HepG2 (cell line): ENCODE results near the gene CAMKV. TPM values are rescaled to one million over a fixed set of nuclear protein-coding genes. Genes with fewer than 3 reads are reported as not detected.

ENCODE experiments used
- ATAC-seq: fragments of 200-7000 bp; cut with Tn5 transposase; 3 replicates; pipeline ENCODE4 v1.9.1; 2020; ENCODE audit warnings: mild to moderate bottlenecking, moderate library complexity
- BruUV-seq: library from RNA; stranded (reverse); fragments of 400-500 nt; replicated peaks from 2 replicates; lab custom pipeline; 2021; lab: Mats Ljungman, UMichigan
- CTCF ChIA-PET: fragments of 300-600 bp; formaldehyde crosslinking; extraction: SDS; loops from one replicate; lab custom pipeline; 2021; ENCODE audit warnings: low total read pairs, inconsistent platforms, low intra/inter-chr PET ratio; lab: Yijun Ruan, JAX
- POLR2A ChIA-PET: fragments of 350-600 bp; sonication (Branson Sonifier 250); formaldehyde crosslinking; loops from one replicate; lab custom pipeline; 2020; ENCODE audit warnings: antibody characterized with exemption, inconsistent platforms; lab: Yijun Ruan, JAX
- DNase-seq: peaks from one replicate; pipeline ENCODE4 v3.0.0-alpha.2; 2015; ENCODE audit warnings: low spot score
- FAIRE-seq: peaks from 3 replicates; lab custom pipeline; 2011; peaks lifted over from hg19 to GRCh38; lab: Jason Lieb, UNC
- H2AFZ ChIP-seq: one replicate; pipeline ENCODE4 v1.6.1; 2011; ENCODE audit warnings: low read length, inconsistent platforms
- H3K27ac ChIP-seq: fragments of 300-600 bp; 3 replicates; pipeline ENCODE4 v1.8.0; 2011; ENCODE audit warnings: mixed run types, mild to moderate bottlenecking, mixed read lengths, low read length, inconsistent platforms; ENCODE audit not compliant: insufficient read depth; ENCODE audit errors: extremely low read length
- H3K27me3 ChIP-seq, 2 experiments: fragments of 200-600 bp in 1 of 2; 2 replicates in 1 of 2; 3 replicates in 1 of 2; pipeline versions ENCODE4 v1.6.0 to v1.8.0; 2011; ENCODE audit warnings: low read length in 2 of 2, mild to moderate bottlenecking in 2 of 2, moderate library complexity in 2 of 2, inconsistent platforms in 1 of 2; ENCODE audit not compliant: insufficient read depth in 2 of 2, control insufficient read depth in 1 of 2
- H3K36me3 ChIP-seq, 2 experiments: fragments of 200-600 bp in 1 of 2; replicated peaks in 1 of 2; 2 replicates in 1 of 2; 3 replicates in 1 of 2; pipeline versions ENCODE4 v1.5.1 to v1.8.0; 2011; ENCODE audit warnings: low read length in 2 of 2, inconsistent platforms in 1 of 2; ENCODE audit not compliant: insufficient read depth in 2 of 2, control insufficient read depth in 1 of 2
- H3K4me1 ChIP-seq: 2 replicates; pipeline ENCODE4 v1.5.1; 2012; ENCODE audit warnings: low read length, inconsistent platforms; ENCODE audit not compliant: insufficient read depth
- H3K4me2 ChIP-seq: 2 replicates; pipeline ENCODE4 v1.6.0; 2011; ENCODE audit warnings: low read depth, low read length, inconsistent platforms
- H3K4me3 ChIP-seq, 3 experiments: fragments of 200-600 bp in 1 of 3; sonication (generic), shearing (Covaris generic) in 1 of 3; replicated peaks in 1 of 3; 2 replicates each; pipeline ENCODE4 v1.5.1; 2011 to 2016; ENCODE audit warnings: low read length in 3 of 3, inconsistent platforms in 2 of 3, low read depth in 2 of 3, mild to moderate bottlenecking in 2 of 3, control low read depth in 1 of 3, mixed read lengths in 1 of 3; ENCODE audit not compliant: insufficient read depth in 1 of 3
- H3K79me2 ChIP-seq: one replicate; pipeline ENCODE4 v1.6.1; 2011; ENCODE audit warnings: low read length, inconsistent platforms; ENCODE audit not compliant: insufficient read depth
- H3K9ac ChIP-seq: 2 replicates; pipeline ENCODE4 v1.6.0; 2011; ENCODE audit warnings: mild to moderate bottlenecking, low read depth, low read length, inconsistent platforms; ENCODE audit not compliant: insufficient read depth
- H3K9me3 ChIP-seq: 2 replicates; pipeline ENCODE4 v1.5.1; 2012; ENCODE audit warnings: mild to moderate bottlenecking, low read length
- H4K20me1 ChIP-seq: 2 replicates; pipeline ENCODE4 v1.6.0; 2011; ENCODE audit warnings: inconsistent platforms, mild to moderate bottlenecking, low read length, moderate library complexity; ENCODE audit not compliant: insufficient read depth
- CBX5 ChIP-seq: sonication (generic); formaldehyde crosslinking; IDR thresholded peaks from 2 replicates; pipeline ENCODE4 v1.4.0; 2020; ENCODE audit warnings: missing genetic modification reagents, borderline replicate concordance
- EZH2 ChIP-seq: conservative IDR thresholded peaks from 2 replicates; pipeline ENCODE4 v1.6.1; 2012; ENCODE audit warnings: mild to moderate bottlenecking, low read depth, low read length, moderate library complexity
- HNRNPH1 ChIP-seq: fragments of 200-400 bp; formaldehyde crosslinking; optimal IDR thresholded peaks from 2 replicates; pipeline ENCODE3; 2017; ENCODE audit warnings: mild to moderate bottlenecking, low read depth, low read length
- IKZF1 ChIP-seq: fragments of 450-650 bp; IDR thresholded peaks from 2 replicates; pipeline ENCODE4 v1.7.1; 2016
- MXD1 ChIP-seq: sonication (generic); formaldehyde crosslinking; IDR thresholded peaks from 2 replicates; pipeline ENCODE4 v1.4.0; 2020; ENCODE audit warnings: mild to moderate bottlenecking, missing genetic modification reagents
- PLRG1 ChIP-seq: fragments of 450-650 bp; conservative IDR thresholded peaks from 2 replicates; pipeline ENCODE4 v1.6.1; 2016
- RFXANK ChIP-seq: IDR thresholded peaks from 2 replicates; pipeline ENCODE4 v1.6.1; 2016
- SALL1 ChIP-seq: sonication (generic); formaldehyde crosslinking; IDR thresholded peaks from 2 replicates; pipeline ENCODE4 v1.8.0; 2022; ENCODE audit warnings: mild to moderate bottlenecking, missing genetic modification reagents
- ZBTB34 ChIP-seq: sonication (generic); formaldehyde crosslinking; IDR thresholded peaks from 2 replicates; pipeline ENCODE4 v1.8.0; 2022; ENCODE audit warnings: mild to moderate bottlenecking, missing genetic modification reagents
- ZFYVE20 ChIP-seq: sonication (generic); formaldehyde crosslinking; IDR thresholded peaks from 2 replicates; pipeline ENCODE4 v1.8.0; 2023; ENCODE audit warnings: low read depth, mild to moderate bottlenecking, moderate library complexity, missing genetic modification reagents, borderline replicate concordance
- ZMYM2 ChIP-seq: sonication (generic); formaldehyde crosslinking; IDR thresholded peaks from 2 replicates; pipeline ENCODE4 v1.8.0; 2022; ENCODE audit warnings: mild to moderate bottlenecking, missing genetic modification reagents
- ZNF30 ChIP-seq: sonication (generic); formaldehyde crosslinking; IDR thresholded peaks from 2 replicates; pipeline ENCODE4 v1.5.0; 2020; ENCODE audit warnings: mild to moderate bottlenecking, missing genetic modification reagents
- ZNF343 ChIP-seq: sonication (generic); formaldehyde crosslinking; IDR thresholded peaks from 2 replicates; pipeline ENCODE4 v1.4.0; 2020; ENCODE audit warnings: mild to moderate bottlenecking, missing genetic modification reagents
- ZNF614 ChIP-seq: IDR thresholded peaks from 2 replicates; pipeline ENCODE4 v1.6.1; 2018; ENCODE audit warnings: missing biosample characterization, missing genetic modification reagents, inconsistent platforms, borderline replicate concordance
- ZNF776 ChIP-seq: sonication (generic); formaldehyde crosslinking; IDR thresholded peaks from 2 replicates; pipeline ENCODE4 v1.4.0; 2020; ENCODE audit warnings: mild to moderate bottlenecking, missing genetic modification reagents
- ZNF790 ChIP-seq: sonication (generic); formaldehyde crosslinking; IDR thresholded peaks from 2 replicates; pipeline ENCODE4 v1.8.0; 2022; ENCODE audit warnings: missing genetic modification reagents, mild to moderate bottlenecking, borderline replicate concordance
- WGBS: methylation state at CpG from one replicate; pipeline ENCODE4 v1.1.6; 2017; ENCODE audit warnings: low lambda C conversion rate; 5-methylcytosine and 5-hydroxymethylcytosine counted together
- in situ Hi-C: cut with HindIII; loops from 2 replicates; pipeline ENCODE4 v1.10.0; 2017; ENCODE audit warnings: low pct_unique_long_range_greater_than_20kb; ENCODE audit not compliant: extremely low pct_ligation_motif_present
- intact Hi-C: fragments of 100-400 bp; cut with micrococcal nuclease; formaldehyde crosslinking; loops from one replicate; pipeline ENCODE4 v1.10.0; 2022; ENCODE audit not compliant: unreplicated experiment
- polyA plus RNA-seq, 8 experiments: library from polyadenylated mRNA; depleted of rRNA in 3 of 8; stranded (reverse) in 7 of 8; unstranded in 1 of 8; fragments of >200 nt; fragmentation: Illumina TruSeq in 4 of 8; extraction: Trizol in 4 of 8; gene quantifications; 2 replicates each; pipeline versions ENCODE4 v1.2.1 to v1.2.3, GENCODE V29; 2011 to 2016; ENCODE audit warnings: low read depth in 4 of 8, missing spikeins in 1 of 8, mixed read lengths in 1 of 8; ENCODE audit not compliant: insufficient read depth in 1 of 8
- total RNA-seq, 5 experiments: library from RNA; depleted of rRNA; stranded (reverse); fragments of >200 nt; fragmentation: Illumina TruSeq; extraction: Trizol; gene quantifications; 2 replicates each; pipeline ENCODE4 v1.2.3, GENCODE V29; 2016; ENCODE audit warnings: low read depth in 1 of 5
- TF ChIP-seq, protein P1 (sequence below): fragments of 450-650 bp; IDR thresholded peaks from 2 replicates; pipeline ENCODE4 v1.6.1; 2016

CAMKV gene
- total and polyA plus RNA-seq, 2 of the 13 experiments (the other 11 are each of a cell fraction or from before 2014, with no cell fraction given): 0.13 to 0.15 TPM

DNA sequence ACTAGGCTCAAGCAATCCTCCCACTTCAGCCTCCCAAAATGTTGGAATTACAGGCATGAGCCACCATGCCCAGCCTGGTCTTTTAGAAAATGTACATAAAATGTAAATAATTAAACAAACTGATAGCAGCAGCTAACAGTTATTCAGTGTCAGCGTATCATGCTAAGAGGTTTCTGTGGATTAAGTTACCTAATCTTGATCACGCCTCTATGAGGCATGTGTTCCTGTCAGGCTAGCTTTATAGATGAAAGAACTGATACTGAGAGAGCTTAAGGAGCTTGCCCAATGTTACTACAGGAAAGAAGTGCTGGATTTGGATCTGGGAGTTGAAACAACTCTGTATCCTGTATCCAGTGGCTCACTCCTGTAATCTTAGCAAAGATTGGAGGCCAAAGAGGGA, 45.2 kb upstream of the CAMKV start:
- no peak for ATAC-seq
- no peaks in the 10 kb centered on the region for H4K20me1 ChIP-seq
- no peak for TF ChIP-seq ZMYM2 (CRISPR knock-in tag)
- no peak for TF ChIP-seq ZNF614 (CRISPR knock-in tag)
- TF ChIP-seq PLRG1: no peak
- no peak for TF ChIP-seq MXD1 (CRISPR knock-in tag)
- TF ChIP-seq SALL1: no peak
- intact Hi-C loops (no loop called here), in situ Hi-C loops (no loop called here)
- no peaks in the 10 kb centered on the region for H3K79me2 ChIP-seq
- POLR2A ChIA-PET: no interaction called here
- H3K4me3 ChIP-seq: no peak overlapping the region
- BruUV-seq: no TSS peak
- H3K9ac ChIP-seq: no peak overlapping the region
- no peaks in the 10 kb centered on the region for H3K4me1 ChIP-seq
- no peak overlapping the region for H2AFZ ChIP-seq
- no peak for FAIRE-seq
- CTCF ChIA-PET: no interaction called here
- no peak overlapping the region for H3K4me2 ChIP-seq
- H3K27me3 ChIP-seq: no peaks in the 10 kb centered on the region
- H3K27ac ChIP-seq: no peak overlapping the region
- H3K36me3 ChIP-seq: no peaks in the 10 kb centered on the region; a peak in 2 of 5 replicates
- no peaks in the 10 kb centered on the region for H3K9me3 ChIP-seq
- 98% methylated on average over 2 of the region's 2 CpGs for WGBS
- DNase-seq: no peak

GRCh38 chr3:49912881-49913281, 43.2 kb upstream of the CAMKV start:
- Histone ChIP-seq H3K27ac (no peak overlapping the region), H3K27me3 (no peaks in the 10 kb centered on the region), H3K4me1 (no peaks in the 10 kb centered on the region), H3K36me3 (no peaks in the 10 kb centered on the region; a peak in 2 of 5 replicates), H3K4me2 (no peak overlapping the region), H3K79me2 (no peaks in the 10 kb centered on the region), H3K9me3 (no peaks in the 10 kb centered on the region), H4K20me1 (no peaks in the 10 kb centered on the region), H3K9ac (no peak overlapping the region), H3K4me3 (no peak overlapping the region), H2AFZ (no peak overlapping the region)
- in situ Hi-C loops: no loop called here
- ChIA-PET CTCF (no interaction called here), POLR2A (no interaction called here)
- FAIRE-seq (no peak), DNase-seq (no peak), ATAC-seq (no peak)
- intact Hi-C loops: no loop called here
- 97% methylated on average over 4 of the region's 4 CpGs for WGBS
- no TSS peak for BruUV-seq
- TF ChIP-seq EZH2 (no peak), ZNF343 (no peak), HNRNPH1 (no peak), ZNF30 (CRISPR knock-in tag) (no peak), ZNF776 (CRISPR knock-in tag) (no peak), IKZF1 (no peak), ZMYM2 (CRISPR knock-in tag) (no peak), CBX5 (CRISPR knock-in tag) (no peak), ZNF790 (no peak), ZBTB34 (no peak), ZFYVE20 (CRISPR knock-in tag) (no peak), RFXANK (CRISPR knock-in tag) (no peak)
- TF ChIP-seq, protein P1, sequence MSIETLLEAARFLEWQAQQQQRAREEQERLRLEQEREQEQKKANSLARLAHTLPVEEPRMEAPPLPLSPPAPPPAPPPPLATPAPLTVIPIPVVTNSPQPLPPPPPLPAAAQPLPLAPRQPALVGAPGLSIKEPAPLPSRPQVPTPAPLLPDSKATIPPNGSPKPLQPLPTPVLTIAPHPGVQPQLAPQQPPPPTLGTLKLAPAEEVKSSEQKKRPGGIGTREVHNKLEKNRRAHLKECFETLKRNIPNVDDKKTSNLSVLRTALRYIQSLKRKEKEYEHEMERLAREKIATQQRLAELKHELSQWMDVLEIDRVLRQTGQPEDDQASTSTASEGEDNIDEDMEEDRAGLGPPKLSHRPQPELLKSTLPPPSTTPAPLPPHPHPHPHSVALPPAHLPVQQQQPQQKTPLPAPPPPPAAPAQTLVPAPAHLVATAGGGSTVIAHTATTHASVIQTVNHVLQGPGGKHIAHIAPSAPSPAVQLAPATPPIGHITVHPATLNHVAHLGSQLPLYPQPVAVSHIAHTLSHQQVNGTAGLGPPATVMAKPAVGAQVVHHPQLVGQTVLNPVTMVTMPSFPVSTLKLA: no peak
